PC-3 (cell line): ENCODE data around the gene LAD1. TPM values are rescaled to one million over a fixed set of nuclear protein-coding genes. Genes with fewer than 3 reads are reported as not detected.

Experiments used
- ATAC-seq: fragments of 200-7000 bp; cut with Tn5 transposase; 2 replicates; pipeline ENCODE4 v1.9.1; 2020; ENCODE audit warnings: mild to moderate bottlenecking, moderate library complexity
- BruUV-seq: library from RNA; stranded (reverse); fragments of 400-500 nt; replicated peaks from 2 replicates; lab custom pipeline; 2021; lab: Mats Ljungman, UMichigan
- CTCF ChIA-PET: fragments of 300-600 bp; sonication (Branson Sonifier 250); formaldehyde crosslinking; loops from one replicate; lab custom pipeline; 2022; ENCODE audit warnings: antibody characterized with exemption; lab: Charles Lee
- POLR2A ChIA-PET: fragments of 300-600 bp; sonication (Branson Sonifier 250); formaldehyde crosslinking; loops from one replicate; lab custom pipeline; 2022; ENCODE audit warnings: antibody characterized with exemption; ENCODE audit not compliant: unreplicated experiment; lab: Charles Lee
- DNase-seq: peaks from one replicate; pipeline ENCODE4 v3.0.0-alpha.2; 2015
- H2AFZ ChIP-seq: fragments of 300-600 bp; sonication (generic); 2 replicates; pipeline ENCODE4 v1.6.0; 2016; ENCODE audit warnings: antibody characterized with exemption, low read length
- H3F3A ChIP-seq: fragments of 300-600 bp; sonication (generic); one replicate; pipeline ENCODE4 v1.6.0; 2017; ENCODE audit warnings: antibody characterized with exemption, low read length, control low read depth, mild to moderate bottlenecking; ENCODE audit not compliant: unreplicated experiment
- H3K27ac ChIP-seq: fragments of 300-600 bp; sonication (generic); 2 replicates; pipeline ENCODE4 v1.5.1; 2016; ENCODE audit warnings: mild to moderate bottlenecking, low read length
- H3K27me3 ChIP-seq: fragments of 300-600 bp; sonication (generic); 2 replicates; pipeline ENCODE4 v1.6.1; 2016; ENCODE audit warnings: low read length, mixed read lengths
- H3K36me3 ChIP-seq: fragments of 300-600 bp; sonication (generic); 2 replicates; pipeline ENCODE4 v1.6.1; 2016; ENCODE audit warnings: low read depth, mixed run types, low read length, mixed read lengths
- H3K4me1 ChIP-seq: fragments of 300-600 bp; sonication (generic); 2 replicates; pipeline ENCODE4 v1.5.1; 2016; ENCODE audit warnings: low read length; ENCODE audit not compliant: insufficient read depth
- H3K4me2 ChIP-seq: fragments of 300-600 bp; sonication (generic); 2 replicates; pipeline ENCODE4 v1.6.0; 2016; ENCODE audit warnings: low read length
- H3K4me3 ChIP-seq: fragments of 300-600 bp; sonication (generic); 2 replicates; pipeline ENCODE4 v1.5.1; 2016; ENCODE audit warnings: mild to moderate bottlenecking, low read length, mixed read lengths
- H3K79me2 ChIP-seq: fragments of 300-600 bp; sonication (generic); 2 replicates; pipeline ENCODE4 v1.6.1; 2017; ENCODE audit warnings: low read length, mixed read lengths
- H3K9ac ChIP-seq: fragments of 300-600 bp; sonication (generic); 2 replicates; pipeline ENCODE4 v1.6.0; 2016; ENCODE audit warnings: mild to moderate bottlenecking, low read length
- H3K9me2 ChIP-seq: fragments of 300-600 bp; sonication (generic); replicated peaks from 2 replicates; pipeline ENCODE4 v1.6.1; 2016; ENCODE audit warnings: mixed run types, low read length, mixed read lengths
- H3K9me3 ChIP-seq: fragments of 300-600 bp; sonication (generic); 2 replicates; pipeline ENCODE4 v1.6.1; 2016; ENCODE audit warnings: low read length, mixed read lengths
- H4K20me1 ChIP-seq: fragments of 300-600 bp; sonication (generic); 2 replicates; pipeline ENCODE4 v1.6.1; 2016; ENCODE audit warnings: low read length, mixed read lengths
- CTCF ChIP-seq: fragments of 300-600 bp; sonication (generic); conservative IDR thresholded peaks from 2 replicates; pipeline ENCODE4 v1.5.1; 2017; ENCODE audit warnings: antibody characterized with exemption, low read depth, mild to moderate bottlenecking, low read length
- EZH2 ChIP-seq: fragments of 300-600 bp; sonication (generic); IDR thresholded peaks from one replicate; pipeline ENCODE4 v1.6.1; 2017; ENCODE audit warnings: antibody characterized with exemption, mild to moderate bottlenecking, low read length; ENCODE audit not compliant: unreplicated experiment
- EZH2phosphoT487 ChIP-seq: fragments of 300-600 bp; sonication (generic); IDR thresholded peaks from 2 replicates; pipeline ENCODE4 v1.6.1; 2018; ENCODE audit warnings: mild to moderate bottlenecking, antibody characterized with exemption, low read length, borderline replicate concordance
- intact Hi-C: fragments of 100-400 bp; cut with micrococcal nuclease; formaldehyde crosslinking; loops from 2 replicates; pipeline ENCODE4 v1.9.0; 2023
- total RNA-seq: library from RNA; depleted of rRNA; stranded (reverse); fragments of >200 nt; gene quantifications from 2 replicates; pipeline ENCODE4 v1.2.3, GENCODE V29; 2014

LAD1 gene
- total RNA-seq, 1 experiment from 2014 or later = 310 TPM

GRCh38 chr1:201354151-201354900 is 44.8 kb downstream of the LAD1 start:
- POLR2A ChIA-PET = no interaction called here
- intact Hi-C loops = no loop called here
- TF ChIP-seq EZH2phosphoT487 (no peak), EZH2 (no peak), CTCF (no peak; the same call in 1 of the 2 replicates)

GRCh38 chr1:201353186-201353940 is 45.8 kb downstream of the LAD1 start:
- Histone ChIP-seq H3K9ac (no peak overlapping the region), H3K4me2 (no peak overlapping the region), H3K36me3 (no peaks in the 10 kb centered on the region), H3K79me2 (no peaks in the 10 kb centered on the region), H3K27me3 (no peaks in the 10 kb centered on the region), H3K9me2 (no peaks in the 10 kb centered on the region), H3K27ac (no peak overlapping the region), H3K4me3 (no peak overlapping the region), H3K4me1 (peaks cover 7% of the 10 kb centered on the region; the same call in 1 of the 2 replicates), H4K20me1 (no peaks in the 10 kb centered on the region), H2AFZ (no peak overlapping the region), H3K9me3 (no peaks in the 10 kb centered on the region), H3F3A (no peaks in the 10 kb centered on the region)
- no peak for DNase-seq
- ATAC-seq = peak; percentile 21
- intact Hi-C loops = no loop called here
- TF ChIP-seq CTCF = no peak
- TF ChIP-seq EZH2phosphoT487 = no peak
- no TSS peak for BruUV-seq
- ChIA-PET CTCF (no interaction called here), POLR2A (no interaction called here)

More at GRCh38 chr1:201354151-201354900, 44.8 kb downstream of the LAD1 start:
- H3K27ac ChIP-seq = no peak overlapping the region
- H3K4me3 ChIP-seq = no peak overlapping the region
- ATAC-seq (no peak), DNase-seq (no peak)
- BruUV-seq = no TSS peak
- no peaks in the 10 kb centered on the region for H3F3A ChIP-seq
- peaks cover 7% of the 10 kb centered on the region; the same call in 1 of the 2 replicates for H3K4me1 ChIP-seq
- CTCF ChIA-PET = no interaction called here
- no peak overlapping the region for H3K9ac ChIP-seq
- no peaks in the 10 kb centered on the region for H3K79me2 ChIP-seq
- H3K36me3 ChIP-seq = no peaks in the 10 kb centered on the region
- H3K9me2 ChIP-seq = no peaks in the 10 kb centered on the region
- H4K20me1 ChIP-seq = no peaks in the 10 kb centered on the region
- no peak overlapping the region for H2AFZ ChIP-seq
- H3K9me3 ChIP-seq = no peaks in the 10 kb centered on the region
- no peaks in the 10 kb centered on the region for H3K27me3 ChIP-seq
- no peak overlapping the region for H3K4me2 ChIP-seq

GRCh38 chr1:201351617-201352016 is 47.5 kb downstream of the LAD1 start:
- no peaks in the 10 kb centered on the region for H3F3A ChIP-seq
- intact Hi-C loops = no loop called here
- H3K9me3 ChIP-seq = no peaks in the 10 kb centered on the region
- BruUV-seq = no TSS peak
- no peak for TF ChIP-seq EZH2phosphoT487
- TF ChIP-seq EZH2 = no peak
- TF ChIP-seq CTCF = no peak
- DNase-seq = no peak
- H3K79me2 ChIP-seq = no peaks in the 10 kb centered on the region
- H2AFZ ChIP-seq = no peak overlapping the region
- no peak overlapping the region for H3K27ac ChIP-seq
- ATAC-seq = no peak
- POLR2A ChIA-PET = no interaction called here
- no peaks in the 10 kb centered on the region for H3K9me2 ChIP-seq
- H4K20me1 ChIP-seq = no peaks in the 10 kb centered on the region
- H3K36me3 ChIP-seq = no peaks in the 10 kb centered on the region
- H3K9ac ChIP-seq = no peak overlapping the region
- CTCF ChIA-PET = no interaction called here
- peaks cover 20% of the 10 kb centered on the region for H3K4me1 ChIP-seq
- H3K4me2 ChIP-seq = no peak overlapping the region
- H3K27me3 ChIP-seq = no peaks in the 10 kb centered on the region
- no peak overlapping the region for H3K4me3 ChIP-seq
